Endothelial cell of umbilical vein (primary cell): ENCODE data around the gene LBHD2. TPM values are rescaled to one million over a fixed set of nuclear protein-coding genes. Genes with fewer than 3 reads are reported as not detected.

Experiments
- BruUV-seq: library from RNA; stranded (reverse); fragments of 400-500 nt; replicated peaks from 2 replicates; lab custom pipeline; 2021; lab: Mats Ljungman, UMichigan
- CTCF ChIA-PET: fragments of 300-600, 350-600 bp; sonication (Branson Sonifier 250); formaldehyde crosslinking; loops from one replicate; lab custom pipeline; 2021; ENCODE audit warnings: antibody characterized with exemption, inconsistent platforms; lab: Charles Lee
- POLR2A ChIA-PET: fragments of 300-600, 350-600 bp; sonication (Branson Sonifier 250); formaldehyde crosslinking; loops from one replicate; lab custom pipeline; 2021; ENCODE audit warnings: antibody characterized with exemption, inconsistent platforms; lab: Charles Lee
- DNase-seq: peaks from one replicate; pipeline ENCODE4 v3.0.0-alpha.2; 2011; ENCODE audit warnings: low read depth, low spot score
- FAIRE-seq: peaks from 2 replicates; lab custom pipeline; 2011; peaks lifted over from hg19 to GRCh38; lab: Jason Lieb, UNC
- H2AFZ ChIP-seq: 2 replicates; pipeline ENCODE4 v1.6.0; 2012; ENCODE audit warnings: low read depth, low read length, control low read depth, inconsistent platforms
- H3K27ac ChIP-seq: 2 replicates; pipeline ENCODE4 v1.5.1; 2011; ENCODE audit warnings: low read depth, mild to moderate bottlenecking, control low read depth, low read length, moderate library complexity; ENCODE audit not compliant: insufficient read depth
- H3K27me3 ChIP-seq, 2 experiments: 2 replicates each; pipeline versions ENCODE4 v1.6.0 to v1.6.1; 2011; ENCODE audit warnings: low read length in 2 of 2, mixed read lengths in 1 of 2; ENCODE audit not compliant: control insufficient read depth in 2 of 2, insufficient read depth in 2 of 2
- H3K36me3 ChIP-seq, 2 experiments: 2 replicates in 1 of 2; 3 replicates in 1 of 2; pipeline ENCODE4 v1.5.1; 2011; ENCODE audit warnings: low read length in 2 of 2, mild to moderate bottlenecking in 1 of 2, moderate library complexity in 1 of 2; ENCODE audit not compliant: control insufficient read depth in 2 of 2, insufficient read depth in 2 of 2; ENCODE audit errors: extremely low read depth in 1 of 2
- H3K4me1 ChIP-seq: 3 replicates; pipeline ENCODE4 v1.5.1; 2011; ENCODE audit warnings: mild to moderate bottlenecking, low read length; ENCODE audit not compliant: control insufficient read depth, insufficient read depth; ENCODE audit errors: extremely low read depth
- H3K4me2 ChIP-seq: 2 replicates; pipeline ENCODE4 v1.6.1; 2011; ENCODE audit warnings: low read length, control low read depth, mixed read lengths; ENCODE audit not compliant: insufficient read depth
- H3K4me3 ChIP-seq, 3 experiments: fragments of 200-600 bp in 1 of 3; sonication (generic), shearing (Covaris generic) in 1 of 3; replicated peaks in 1 of 3; 2 replicates each; pipeline ENCODE4 v1.5.1; 2011 to 2016; ENCODE audit warnings: control low read depth in 3 of 3, low read length in 3 of 3, mild to moderate bottlenecking in 2 of 3, inconsistent platforms in 1 of 3, low read depth in 1 of 3, moderate library complexity in 1 of 3; ENCODE audit not compliant: insufficient read depth in 1 of 3
- H3K79me2 ChIP-seq: 2 replicates; pipeline ENCODE4 v1.6.0; 2012; ENCODE audit warnings: low read length, inconsistent platforms; ENCODE audit not compliant: control insufficient read depth, insufficient read depth
- H3K9ac ChIP-seq: replicated peaks from 2 replicates; pipeline ENCODE3; 2011; ENCODE audit warnings: low read length, control low read depth; ENCODE audit not compliant: insufficient read depth; ENCODE audit errors: extremely low read depth
- H3K9me1 ChIP-seq: replicated peaks from 3 replicates; pipeline ENCODE4 v1.6.0; 2011; ENCODE audit warnings: mild to moderate bottlenecking, low read length; ENCODE audit not compliant: control insufficient read depth, insufficient read depth; ENCODE audit errors: extremely low read depth
- H3K9me3 ChIP-seq: replicated peaks from 2 replicates; pipeline ENCODE4 v1.5.1; 2012; ENCODE audit warnings: low read length, inconsistent platforms; ENCODE audit not compliant: control insufficient read depth, insufficient read depth
- H4K20me1 ChIP-seq: replicated peaks from 2 replicates; pipeline ENCODE3; 2011; ENCODE audit warnings: mild to moderate bottlenecking, low read length; ENCODE audit not compliant: control insufficient read depth, insufficient read depth; ENCODE audit errors: extremely low read depth
- EZH2 ChIP-seq: IDR thresholded peaks from 2 replicates; pipeline ENCODE4 v1.6.1; 2012; ENCODE audit warnings: borderline replicate concordance, low read depth, mild to moderate bottlenecking, moderate library complexity, low read length, inconsistent platforms; ENCODE audit not compliant: severe bottlenecking
- FOS ChIP-seq: IDR thresholded peaks from 2 replicates; pipeline ENCODE4 v1.6.1; 2011; ENCODE audit warnings: mild to moderate bottlenecking, low read length, moderate library complexity, borderline replicate concordance; ENCODE audit not compliant: insufficient read depth
- GATA2 ChIP-seq: IDR thresholded peaks from 2 replicates; pipeline ENCODE4 v1.7.0; 2011; ENCODE audit warnings: low read depth, mild to moderate bottlenecking, moderate library complexity, mixed read lengths, low read length; ENCODE audit not compliant: insufficient read length, insufficient read depth
- JUN ChIP-seq: IDR thresholded peaks from 2 replicates; pipeline ENCODE4 v1.6.1; 2011; ENCODE audit warnings: borderline replicate concordance, low read depth; ENCODE audit not compliant: insufficient read length, insufficient read depth
- MYC ChIP-seq: IDR thresholded peaks from one replicate; pipeline ENCODE4 v1.6.1; 2011; ENCODE audit warnings: mild to moderate bottlenecking, low read depth, low read length
- POLR2A ChIP-seq: IDR thresholded peaks from 2 replicates; pipeline ENCODE4 v1.6.1; 2012; ENCODE audit warnings: low read depth, mild to moderate bottlenecking, control low read depth, low read length
- POLR2AphosphoS5 ChIP-seq: IDR thresholded peaks from 2 replicates; pipeline ENCODE4 v1.6.1; 2012; ENCODE audit warnings: low read depth, mild to moderate bottlenecking, control low read depth, low read length, moderate library complexity; ENCODE audit not compliant: insufficient read depth
- dilution Hi-C: fragments of 300-500 bp; cut with MboI; formaldehyde crosslinking; loops from one replicate; pipeline ENCODE4 v1.15.0; 2019; ENCODE audit warnings: low sequenced_read_pairs; ENCODE audit not compliant: extremely low pct_ligation_motif_present
- intact Hi-C: fragments of 100-400 bp; cut with micrococcal nuclease; formaldehyde crosslinking; loops from one replicate; pipeline ENCODE4 v1.10.0; 2022
- polyA plus RNA-seq, 4 experiments: library from polyadenylated mRNA; depleted of rRNA in 3 of 4; stranded (reverse) in 3 of 4; unstranded in 1 of 4; fragments of >200 nt; gene quantifications; 2 replicates each; pipeline versions ENCODE4 v1.2.1 to v1.2.3, GENCODE V29; 2011 to 2012; ENCODE audit warnings: missing spikeins in 1 of 4
- total RNA-seq: library from RNA; stranded (reverse); gene quantifications from 2 replicates; pipeline ENCODE4 v1.2.3, GENCODE V29; 2021
- TF ChIP-seq, protein P1 (sequence below): IDR thresholded peaks from 2 replicates; pipeline ENCODE4 v1.6.1; 2011; ENCODE audit not compliant: insufficient read depth, insufficient read length
- TF ChIP-seq, protein P2 (sequence below), 2 donors: IDR thresholded peaks; 1 replicate in 1 of 2; 2 replicates in 1 of 2; pipeline ENCODE4 v1.5.1; 2011; ENCODE audit warnings: low read length in 2 of 2, mild to moderate bottlenecking in 2 of 2, moderate library complexity in 2 of 2, control low read depth in 1 of 2, inconsistent platforms in 1 of 2, low read depth in 1 of 2; ENCODE audit not compliant: insufficient read depth in 1 of 2; ENCODE audit errors: extremely low read depth in 1 of 2

LBHD2 gene
- total and polyA plus RNA-seq, 2 donors (not counting 3 experiments of a cell fraction or from before 2014, with no cell fraction given) = not detected

- Histone ChIP-seq H3K4me3 (no peak within 1 kb of the TSS), H3K9me3 (no peaks in the 10 kb centered on the region), H2AFZ (no peak within 1 kb of the TSS), H3K9ac (no peak within 1 kb of the TSS), H3K79me2 (no peaks in the 10 kb centered on the region), H4K20me1 (no peaks in the 10 kb centered on the region), H3K27ac (no peak within 1 kb of the TSS), H3K4me2 (no peak within 1 kb of the TSS), H3K27me3 (no peaks in the 10 kb centered on the region), H3K4me1 (peaks cover 4% of the 10 kb centered on the region), H3K36me3 (no peaks in the 10 kb centered on the region), H3K9me1 (no peaks in the 10 kb centered on the region)
- TF ChIP-seq GATA2 (no peak), POLR2A (no peak), MYC (no peak), JUN (no peak), FOS (no peak), EZH2 (no peak), POLR2AphosphoS5 (no peak)
- TF ChIP-seq, protein P1, sequence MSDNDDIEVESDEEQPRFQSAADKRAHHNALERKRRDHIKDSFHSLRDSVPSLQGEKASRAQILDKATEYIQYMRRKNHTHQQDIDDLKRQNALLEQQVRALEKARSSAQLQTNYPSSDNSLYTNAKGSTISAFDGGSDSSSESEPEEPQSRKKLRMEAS = no peak
- TF ChIP-seq, protein P2, sequence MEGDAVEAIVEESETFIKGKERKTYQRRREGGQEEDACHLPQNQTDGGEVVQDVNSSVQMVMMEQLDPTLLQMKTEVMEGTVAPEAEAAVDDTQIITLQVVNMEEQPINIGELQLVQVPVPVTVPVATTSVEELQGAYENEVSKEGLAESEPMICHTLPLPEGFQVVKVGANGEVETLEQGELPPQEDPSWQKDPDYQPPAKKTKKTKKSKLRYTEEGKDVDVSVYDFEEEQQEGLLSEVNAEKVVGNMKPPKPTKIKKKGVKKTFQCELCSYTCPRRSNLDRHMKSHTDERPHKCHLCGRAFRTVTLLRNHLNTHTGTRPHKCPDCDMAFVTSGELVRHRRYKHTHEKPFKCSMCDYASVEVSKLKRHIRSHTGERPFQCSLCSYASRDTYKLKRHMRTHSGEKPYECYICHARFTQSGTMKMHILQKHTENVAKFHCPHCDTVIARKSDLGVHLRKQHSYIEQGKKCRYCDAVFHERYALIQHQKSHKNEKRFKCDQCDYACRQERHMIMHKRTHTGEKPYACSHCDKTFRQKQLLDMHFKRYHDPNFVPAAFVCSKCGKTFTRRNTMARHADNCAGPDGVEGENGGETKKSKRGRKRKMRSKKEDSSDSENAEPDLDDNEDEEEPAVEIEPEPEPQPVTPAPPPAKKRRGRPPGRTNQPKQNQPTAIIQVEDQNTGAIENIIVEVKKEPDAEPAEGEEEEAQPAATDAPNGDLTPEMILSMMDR (IDR thresholded peaks at IDR 0.05; ENCODE audit: extremely low read depth in 1 of 2, insufficient read depth in 1 of 2, low read depth in 1 of 2, low read length in 2 of 2) = no peak
- no peak for FAIRE-seq
- dilution Hi-C loops = no loop called here
- no TSS peak for BruUV-seq
- DNase-seq = no peak
- intact Hi-C loops = no loop called here
- CTCF ChIA-PET = interaction anchor here (0.5 to 3.9 kb wide), 2 partner anchors 10 to 48 kb away, joined by 3 to 67 read pairs; no protein-coding TSS in a partner anchor
- POLR2A ChIA-PET = no interaction called here
Observed at GRCh38 chr14:103094406-103095209, 10.6 kb downstream of the LBHD2 start, which contains the start of gene EXOC3L4. TSS of gene EXOC3L4 (plus strand) at chr14:103094725. CDS start at chr14:103100220, 5,495 bp downstream.
